WTC11 (cell line): ENCODE data around the gene CNTNAP2. TPM values are rescaled to one million over a fixed set of nuclear protein-coding genes. Genes with fewer than 3 reads are reported as not detected.

ENCODE experiments used
- ATAC-seq: fragments of 200-7000 bp; cut with Tn5 transposase; 2 replicates; pipeline ENCODE4 v1.10.0; 2021; ENCODE audit warnings: mild to moderate bottlenecking, moderate library complexity
- CTCF ChIA-PET: fragments of 300-600 bp; sonication (Branson Sonifier 250); formaldehyde crosslinking; loops from one replicate; lab custom pipeline; 2021; ENCODE audit warnings: antibody characterized with exemption; lab: Charles Lee
- POLR2A ChIA-PET: fragments of 350-600 bp; sonication (Branson Sonifier 250); formaldehyde crosslinking; loops from one replicate; lab custom pipeline; 2021; ENCODE audit warnings: antibody characterized with exemption; lab: Charles Lee
- DNase-seq: peaks from one replicate; pipeline ENCODE4 v3.0.0; 2021; ENCODE audit warnings: low spot score
- H3K27ac Mint-ChIP-seq: 2 replicates; pipeline ENCODE4 v1.8.0; 2021; ENCODE audit warnings: mixed read lengths
- H3K27me3 Mint-ChIP-seq: 2 replicates; pipeline ENCODE4 v1.8.0; 2021; ENCODE audit warnings: low read depth, mild to moderate bottlenecking, moderate library complexity, mixed read lengths
- H3K36me3 Mint-ChIP-seq: 2 replicates; pipeline ENCODE4 v1.8.0; 2021; ENCODE audit warnings: mixed read lengths
- H3K4me1 Mint-ChIP-seq: 2 replicates; pipeline ENCODE4 v1.8.0; 2022; ENCODE audit warnings: mixed read lengths
- H3K4me3 Mint-ChIP-seq: 2 replicates; pipeline ENCODE4 v1.8.0; 2021; ENCODE audit warnings: mild to moderate bottlenecking, moderate library complexity, mixed read lengths
- H3K9me3 Mint-ChIP-seq: 2 replicates; pipeline ENCODE4 v1.8.0; 2021; ENCODE audit warnings: mixed read lengths
- CBFB ChIP-seq: sonication (generic); formaldehyde crosslinking; IDR thresholded peaks from 2 replicates; pipeline ENCODE4 v1.8.1; 2022; ENCODE audit warnings: mild to moderate bottlenecking, low read depth, missing genetic modification reagents
- CREB1 ChIP-seq: sonication (generic); formaldehyde crosslinking; IDR thresholded peaks from 2 replicates; pipeline ENCODE4 v1.8.0; 2023; ENCODE audit warnings: mild to moderate bottlenecking, missing genetic modification reagents
- ELF4 ChIP-seq: sonication (generic); formaldehyde crosslinking; IDR thresholded peaks from 2 replicates; pipeline ENCODE4 v1.8.1; 2022; ENCODE audit warnings: low read depth, mild to moderate bottlenecking, moderate library complexity, missing genetic modification reagents
- GTF2I ChIP-seq: fragments of 250-450 bp; sonication (Bioruptor Pico); conservative IDR thresholded peaks from 2 replicates; pipeline ENCODE4 v1.4.0; 2021; ENCODE audit warnings: mild to moderate bottlenecking
- JAZF1 ChIP-seq: fragments of 250-450 bp; sonication (Bioruptor Pico); IDR thresholded peaks from 2 replicates; pipeline ENCODE4 v1.9.0; 2021; ENCODE audit warnings: moderate library complexity, mild to moderate bottlenecking, inconsistent platforms
- MYBL2 ChIP-seq: sonication (generic); formaldehyde crosslinking; IDR thresholded peaks from 2 replicates; pipeline ENCODE4 v1.8.1; 2023; ENCODE audit warnings: mild to moderate bottlenecking, moderate library complexity, missing genetic modification reagents
- NFYB ChIP-seq: sonication (generic); formaldehyde crosslinking; conservative IDR thresholded peaks from 2 replicates; pipeline ENCODE4 v1.8.0; 2022; ENCODE audit warnings: low read depth, missing genetic modification reagents
- NR2C2 ChIP-seq: sonication (generic); formaldehyde crosslinking; IDR thresholded peaks from 2 replicates; pipeline ENCODE4 v1.8.0; 2022; ENCODE audit warnings: mild to moderate bottlenecking, missing genetic modification reagents
- NR3C1 ChIP-seq: sonication (generic); formaldehyde crosslinking; conservative IDR thresholded peaks from 2 replicates; pipeline ENCODE4 v1.8.1; 2023; ENCODE audit warnings: low read depth, mild to moderate bottlenecking, missing genetic modification reagents
- SMAD3 ChIP-seq: sonication (generic); formaldehyde crosslinking; IDR thresholded peaks from 2 replicates; pipeline ENCODE4 v1.8.0; 2022; ENCODE audit warnings: missing genetic modification reagents, mild to moderate bottlenecking, borderline replicate concordance
- TEAD4 ChIP-seq: sonication (generic); formaldehyde crosslinking; IDR thresholded peaks from 2 replicates; pipeline ENCODE4 v1.8.0; 2022; ENCODE audit warnings: mild to moderate bottlenecking, missing genetic modification reagents
- ZBTB21 ChIP-seq: sonication (generic); formaldehyde crosslinking; IDR thresholded peaks from 2 replicates; pipeline ENCODE4 v1.8.1; 2023; ENCODE audit warnings: mild to moderate bottlenecking, missing genetic modification reagents, borderline replicate concordance
- ZNF121 ChIP-seq: sonication (generic); formaldehyde crosslinking; IDR thresholded peaks from 2 replicates; pipeline ENCODE4 v1.8.0; 2023; ENCODE audit warnings: missing genetic modification reagents
- total RNA-seq: library from RNA; stranded (reverse); gene quantifications from 3 replicates; pipeline ENCODE4 v1.2.3, GENCODE V29; 2021
- TF ChIP-seq, protein P1 (sequence below): fragments of 200-600 bp; IDR thresholded peaks from 2 replicates; pipeline ENCODE4 v1.8.0; 2022; ENCODE audit warnings: antibody characterized with exemption
- TF ChIP-seq, protein P2 (sequence below): sonication (generic); formaldehyde crosslinking; IDR thresholded peaks from 2 replicates; pipeline ENCODE4 v1.8.0; 2022; ENCODE audit warnings: missing genetic modification reagents
- TF ChIP-seq, protein P3 (sequence below): sonication (generic); formaldehyde crosslinking; IDR thresholded peaks from 2 replicates; pipeline ENCODE4 v1.8.1; 2023; ENCODE audit warnings: mild to moderate bottlenecking, missing genetic modification reagents, moderate library complexity
- TF ChIP-seq, protein P4 (sequence below): sonication (generic); formaldehyde crosslinking; IDR thresholded peaks from 2 replicates; pipeline ENCODE4 v1.8.1; 2023; ENCODE audit warnings: mild to moderate bottlenecking, missing genetic modification reagents, moderate library complexity
- TF ChIP-seq, protein P5 (sequence below): sonication (generic); formaldehyde crosslinking; IDR thresholded peaks from 2 replicates; pipeline ENCODE4 v1.8.1; 2022; ENCODE audit warnings: missing genetic modification reagents, borderline replicate concordance
- TF ChIP-seq, protein P6 (sequence below): fragments of 250-450 bp; sonication (Bioruptor Pico); IDR thresholded peaks from 2 replicates; pipeline ENCODE4 v1.9.0; 2021; ENCODE audit warnings: moderate library complexity, mild to moderate bottlenecking, inconsistent platforms, borderline replicate concordance

CNTNAP2 gene
- total RNA-seq, 1 experiment from 2014 or later, result 63.8 TPM

DNA sequence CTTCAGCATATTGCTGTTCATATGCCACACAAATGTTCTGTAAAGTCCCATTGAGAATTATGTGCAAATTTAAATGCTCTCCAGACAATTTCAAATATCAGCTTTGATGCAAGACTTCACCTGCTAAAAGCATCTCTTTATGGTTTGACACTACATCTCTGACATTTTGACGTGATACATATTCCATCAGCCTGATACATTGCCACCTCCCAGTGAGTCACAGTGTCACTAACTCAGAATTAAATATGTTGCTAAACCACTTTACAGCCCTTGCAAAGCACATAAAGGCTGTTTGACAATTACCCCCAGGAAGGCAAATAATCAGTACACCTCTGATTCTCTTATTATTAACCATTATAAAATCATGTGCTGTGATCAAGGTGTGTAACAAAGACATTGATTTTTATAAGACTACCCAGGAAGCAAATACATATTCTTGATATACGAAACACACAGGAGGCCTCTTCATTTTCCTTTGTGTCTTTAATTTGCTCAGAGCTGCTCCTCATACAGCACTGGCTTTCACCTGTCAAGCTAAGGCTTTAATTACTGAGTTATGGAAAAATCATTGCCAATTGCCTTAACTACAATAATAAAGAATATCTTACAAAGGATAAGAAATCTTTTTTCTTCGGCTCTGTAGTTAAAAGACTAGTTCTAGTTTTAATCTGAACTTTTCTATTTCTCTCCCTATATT, 1926.5 kb downstream of the CNTNAP2 start:
- H3K36me3 Mint-ChIP-seq, result no peaks in the 10 kb centered on the region
- no peaks in the 10 kb centered on the region for H3K9me3 Mint-ChIP-seq
- peaks cover 8% of the 10 kb centered on the region for H3K27me3 Mint-ChIP-seq
- DNase-seq, result no peak
- no peak overlapping the region for H3K27ac Mint-ChIP-seq
- CTCF ChIA-PET, result no interaction called here
- TF ChIP-seq CREB1 (CRISPR knock-in tag), result no peak
- TF ChIP-seq, protein P1, sequence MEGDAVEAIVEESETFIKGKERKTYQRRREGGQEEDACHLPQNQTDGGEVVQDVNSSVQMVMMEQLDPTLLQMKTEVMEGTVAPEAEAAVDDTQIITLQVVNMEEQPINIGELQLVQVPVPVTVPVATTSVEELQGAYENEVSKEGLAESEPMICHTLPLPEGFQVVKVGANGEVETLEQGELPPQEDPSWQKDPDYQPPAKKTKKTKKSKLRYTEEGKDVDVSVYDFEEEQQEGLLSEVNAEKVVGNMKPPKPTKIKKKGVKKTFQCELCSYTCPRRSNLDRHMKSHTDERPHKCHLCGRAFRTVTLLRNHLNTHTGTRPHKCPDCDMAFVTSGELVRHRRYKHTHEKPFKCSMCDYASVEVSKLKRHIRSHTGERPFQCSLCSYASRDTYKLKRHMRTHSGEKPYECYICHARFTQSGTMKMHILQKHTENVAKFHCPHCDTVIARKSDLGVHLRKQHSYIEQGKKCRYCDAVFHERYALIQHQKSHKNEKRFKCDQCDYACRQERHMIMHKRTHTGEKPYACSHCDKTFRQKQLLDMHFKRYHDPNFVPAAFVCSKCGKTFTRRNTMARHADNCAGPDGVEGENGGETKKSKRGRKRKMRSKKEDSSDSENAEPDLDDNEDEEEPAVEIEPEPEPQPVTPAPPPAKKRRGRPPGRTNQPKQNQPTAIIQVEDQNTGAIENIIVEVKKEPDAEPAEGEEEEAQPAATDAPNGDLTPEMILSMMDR, result no peak
- TF ChIP-seq, protein P2, sequence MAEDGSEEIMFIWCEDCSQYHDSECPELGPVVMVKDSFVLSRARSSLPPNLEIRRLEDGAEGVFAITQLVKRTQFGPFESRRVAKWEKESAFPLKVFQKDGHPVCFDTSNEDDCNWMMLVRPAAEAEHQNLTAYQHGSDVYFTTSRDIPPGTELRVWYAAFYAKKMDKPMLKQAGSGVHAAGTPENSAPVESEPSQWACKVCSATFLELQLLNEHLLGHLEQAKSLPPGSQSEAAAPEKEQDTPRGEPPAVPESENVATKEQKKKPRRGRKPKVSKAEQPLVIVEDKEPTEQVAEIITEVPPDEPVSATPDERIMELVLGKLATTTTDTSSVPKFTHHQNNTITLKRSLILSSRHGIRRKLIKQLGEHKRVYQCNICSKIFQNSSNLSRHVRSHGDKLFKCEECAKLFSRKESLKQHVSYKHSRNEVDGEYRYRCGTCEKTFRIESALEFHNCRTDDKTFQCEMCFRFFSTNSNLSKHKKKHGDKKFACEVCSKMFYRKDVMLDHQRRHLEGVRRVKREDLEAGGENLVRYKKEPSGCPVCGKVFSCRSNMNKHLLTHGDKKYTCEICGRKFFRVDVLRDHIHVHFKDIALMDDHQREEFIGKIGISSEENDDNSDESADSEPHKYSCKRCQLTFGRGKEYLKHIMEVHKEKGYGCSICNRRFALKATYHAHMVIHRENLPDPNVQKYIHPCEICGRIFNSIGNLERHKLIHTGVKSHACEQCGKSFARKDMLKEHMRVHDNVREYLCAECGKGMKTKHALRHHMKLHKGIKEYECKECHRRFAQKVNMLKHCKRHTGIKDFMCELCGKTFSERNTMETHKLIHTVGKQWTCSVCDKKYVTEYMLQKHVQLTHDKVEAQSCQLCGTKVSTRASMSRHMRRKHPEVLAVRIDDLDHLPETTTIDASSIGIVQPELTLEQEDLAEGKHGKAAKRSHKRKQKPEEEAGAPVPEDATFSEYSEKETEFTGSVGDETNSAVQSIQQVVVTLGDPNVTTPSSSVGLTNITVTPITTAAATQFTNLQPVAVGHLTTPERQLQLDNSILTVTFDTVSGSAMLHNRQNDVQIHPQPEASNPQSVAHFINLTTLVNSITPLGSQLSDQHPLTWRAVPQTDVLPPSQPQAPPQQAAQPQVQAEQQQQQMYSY (CRISPR knock-in tag), result no peak
- TF ChIP-seq, protein P3, sequence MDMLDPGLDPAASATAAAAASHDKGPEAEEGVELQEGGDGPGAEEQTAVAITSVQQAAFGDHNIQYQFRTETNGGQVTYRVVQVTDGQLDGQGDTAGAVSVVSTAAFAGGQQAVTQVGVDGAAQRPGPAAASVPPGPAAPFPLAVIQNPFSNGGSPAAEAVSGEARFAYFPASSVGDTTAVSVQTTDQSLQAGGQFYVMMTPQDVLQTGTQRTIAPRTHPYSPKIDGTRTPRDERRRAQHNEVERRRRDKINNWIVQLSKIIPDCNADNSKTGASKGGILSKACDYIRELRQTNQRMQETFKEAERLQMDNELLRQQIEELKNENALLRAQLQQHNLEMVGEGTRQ (CRISPR knock-in tag), result no peak
- TF ChIP-seq NFYB (CRISPR knock-in tag), result no peak
- no peak for TF ChIP-seq ZNF121
- TF ChIP-seq GTF2I, result no peak
- TF ChIP-seq TEAD4 (CRISPR knock-in tag), result no peak
- no peak for TF ChIP-seq NR2C2 (CRISPR knock-in tag)
- TF ChIP-seq ELF4 (CRISPR knock-in tag), result no peak
- TF ChIP-seq, protein P4, sequence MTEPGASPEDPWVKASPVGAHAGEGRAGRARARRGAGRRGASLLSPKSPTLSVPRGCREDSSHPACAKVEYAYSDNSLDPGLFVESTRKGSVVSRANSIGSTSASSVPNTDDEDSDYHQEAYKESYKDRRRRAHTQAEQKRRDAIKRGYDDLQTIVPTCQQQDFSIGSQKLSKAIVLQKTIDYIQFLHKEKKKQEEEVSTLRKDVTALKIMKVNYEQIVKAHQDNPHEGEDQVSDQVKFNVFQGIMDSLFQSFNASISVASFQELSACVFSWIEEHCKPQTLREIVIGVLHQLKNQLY (CRISPR knock-in tag), result no peak
- TF ChIP-seq, protein P5, sequence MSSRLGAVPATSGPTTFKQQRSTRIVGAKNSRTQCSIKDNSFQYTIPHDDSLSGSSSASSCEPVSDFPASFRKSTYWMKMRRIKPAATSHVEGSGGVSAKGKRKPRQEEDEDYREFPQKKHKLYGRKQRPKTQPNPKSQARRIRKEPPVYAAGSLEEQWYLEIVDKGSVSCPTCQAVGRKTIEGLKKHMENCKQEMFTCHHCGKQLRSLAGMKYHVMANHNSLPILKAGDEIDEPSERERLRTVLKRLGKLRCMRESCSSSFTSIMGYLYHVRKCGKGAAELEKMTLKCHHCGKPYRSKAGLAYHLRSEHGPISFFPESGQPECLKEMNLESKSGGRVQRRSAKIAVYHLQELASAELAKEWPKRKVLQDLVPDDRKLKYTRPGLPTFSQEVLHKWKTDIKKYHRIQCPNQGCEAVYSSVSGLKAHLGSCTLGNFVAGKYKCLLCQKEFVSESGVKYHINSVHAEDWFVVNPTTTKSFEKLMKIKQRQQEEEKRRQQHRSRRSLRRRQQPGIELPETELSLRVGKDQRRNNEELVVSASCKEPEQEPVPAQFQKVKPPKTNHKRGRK (CRISPR knock-in tag), result no peak
- TF ChIP-seq NR3C1 (CRISPR knock-in tag), result no peak
- no peak for TF ChIP-seq CBFB (CRISPR knock-in tag)
- no peak for TF ChIP-seq JAZF1 (CRISPR knock-in tag)
- TF ChIP-seq SMAD3 (CRISPR knock-in tag), result no peak
- TF ChIP-seq ZBTB21, result no peak
- no peak for TF ChIP-seq MYBL2 (CRISPR knock-in tag)
- TF ChIP-seq, protein P6, sequence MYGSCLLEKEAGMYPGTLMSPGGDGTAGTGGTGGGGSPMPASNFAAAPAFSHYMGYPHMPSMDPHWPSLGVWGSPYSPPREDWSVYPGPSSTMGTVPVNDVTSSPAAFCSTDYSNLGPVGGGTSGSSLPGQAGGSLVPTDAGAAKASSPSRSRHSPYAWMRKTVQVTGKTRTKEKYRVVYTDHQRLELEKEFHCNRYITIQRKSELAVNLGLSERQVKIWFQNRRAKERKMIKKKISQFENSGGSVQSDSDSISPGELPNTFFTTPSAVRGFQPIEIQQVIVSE (CRISPR knock-in tag), result no peak
- TF ChIP-seq, all 79 proteins: peak for 0
- POLR2A ChIA-PET, result no interaction called here
- H3K4me1 Mint-ChIP-seq, result no peaks in the 10 kb centered on the region
- ATAC-seq, result no peak
- H3K4me3 Mint-ChIP-seq, result no peak overlapping the region
